GM12865 (cell line): ENCODE data around the gene UNKL.

Source experiments
- DNase-seq: peaks from one replicate; pipeline ENCODE4 v3.0.0; 2010; ENCODE audit warnings: low read depth
- H3K4me3 ChIP-seq: 2 replicates; pipeline ENCODE4 v1.5.1; 2011; ENCODE audit warnings: mild to moderate bottlenecking, low read depth, low read length, control low read depth
- CTCF ChIP-seq: IDR thresholded peaks from 2 replicates; pipeline ENCODE4 v1.5.1; 2011; ENCODE audit warnings: low read length, control low read depth, low read depth, inconsistent platforms; ENCODE audit not compliant: insufficient read depth; ENCODE audit errors: missing control alignments

The UNKL gene

DNA sequence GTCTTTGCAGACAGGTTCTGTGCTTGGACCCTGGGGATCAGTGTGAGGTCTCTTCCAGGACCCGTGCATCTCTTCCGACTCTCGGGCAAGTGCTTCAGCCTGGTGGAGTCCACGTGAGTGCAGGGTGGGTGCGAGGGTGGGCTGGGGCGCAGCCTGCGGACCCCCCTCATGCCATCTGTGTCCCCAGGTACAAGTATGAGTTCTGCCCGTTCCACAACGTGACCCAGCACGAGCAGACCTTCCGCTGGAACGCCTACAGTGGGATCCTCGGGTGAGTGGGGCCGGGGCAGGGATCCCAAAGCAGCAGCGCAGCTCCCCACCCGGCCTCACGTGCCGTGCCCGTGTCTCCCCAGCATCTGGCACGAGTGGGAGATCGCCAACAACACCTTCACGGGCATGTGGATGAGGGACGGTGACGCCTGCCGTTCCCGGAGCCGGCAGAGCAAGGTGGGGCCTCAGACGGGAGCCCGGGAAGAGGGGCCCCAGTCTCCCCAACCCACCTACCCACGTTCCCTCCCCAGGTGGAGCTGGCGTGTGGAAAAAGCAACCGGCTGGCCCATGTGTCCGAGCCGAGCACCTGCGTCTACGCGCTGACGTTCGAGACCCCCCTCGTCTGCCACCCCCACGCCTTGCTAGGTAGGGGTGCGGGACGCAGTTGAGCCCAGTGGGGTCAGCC lies 52.7 kb downstream of the UNKL start:
- DNase-seq = no peak
- no peak overlapping the region for H3K4me3 ChIP-seq
- TF ChIP-seq CTCF = no peak

DNA sequence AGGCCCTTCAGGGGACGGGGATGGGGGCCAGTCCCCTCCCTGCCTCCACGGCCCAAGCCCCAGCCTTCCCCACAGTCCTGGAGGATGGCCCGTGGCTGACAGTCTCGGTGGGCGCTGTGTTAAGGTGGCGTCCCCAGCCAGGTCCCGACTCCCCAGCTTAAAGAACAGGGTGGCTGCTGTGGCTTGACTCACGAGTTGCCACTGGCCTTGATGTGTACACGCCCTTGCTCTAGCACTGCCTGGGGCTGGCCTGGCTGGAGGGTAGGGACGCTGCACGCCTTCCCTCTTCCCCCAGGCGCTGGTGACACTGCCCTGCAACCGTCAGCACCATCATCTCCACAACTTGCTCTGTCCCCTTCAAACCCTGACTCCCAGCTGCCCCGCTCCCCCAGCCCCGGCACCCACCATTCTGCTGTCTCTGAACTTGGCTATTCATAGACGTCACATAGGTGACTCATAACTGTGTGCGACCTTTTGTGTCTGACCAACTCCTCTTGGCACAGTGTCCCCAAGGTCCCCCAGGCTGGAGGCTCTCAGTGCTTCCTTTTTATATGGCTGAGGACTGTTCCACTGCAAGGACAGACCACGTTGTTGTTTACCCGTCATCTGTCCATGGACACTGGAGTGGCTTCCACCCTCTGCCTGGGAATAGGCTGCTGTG lies 56.5 kb downstream of the UNKL start:
- TF ChIP-seq CTCF = no peak
- no peak overlapping the region for H3K4me3 ChIP-seq
- no peak for DNase-seq

DNA sequence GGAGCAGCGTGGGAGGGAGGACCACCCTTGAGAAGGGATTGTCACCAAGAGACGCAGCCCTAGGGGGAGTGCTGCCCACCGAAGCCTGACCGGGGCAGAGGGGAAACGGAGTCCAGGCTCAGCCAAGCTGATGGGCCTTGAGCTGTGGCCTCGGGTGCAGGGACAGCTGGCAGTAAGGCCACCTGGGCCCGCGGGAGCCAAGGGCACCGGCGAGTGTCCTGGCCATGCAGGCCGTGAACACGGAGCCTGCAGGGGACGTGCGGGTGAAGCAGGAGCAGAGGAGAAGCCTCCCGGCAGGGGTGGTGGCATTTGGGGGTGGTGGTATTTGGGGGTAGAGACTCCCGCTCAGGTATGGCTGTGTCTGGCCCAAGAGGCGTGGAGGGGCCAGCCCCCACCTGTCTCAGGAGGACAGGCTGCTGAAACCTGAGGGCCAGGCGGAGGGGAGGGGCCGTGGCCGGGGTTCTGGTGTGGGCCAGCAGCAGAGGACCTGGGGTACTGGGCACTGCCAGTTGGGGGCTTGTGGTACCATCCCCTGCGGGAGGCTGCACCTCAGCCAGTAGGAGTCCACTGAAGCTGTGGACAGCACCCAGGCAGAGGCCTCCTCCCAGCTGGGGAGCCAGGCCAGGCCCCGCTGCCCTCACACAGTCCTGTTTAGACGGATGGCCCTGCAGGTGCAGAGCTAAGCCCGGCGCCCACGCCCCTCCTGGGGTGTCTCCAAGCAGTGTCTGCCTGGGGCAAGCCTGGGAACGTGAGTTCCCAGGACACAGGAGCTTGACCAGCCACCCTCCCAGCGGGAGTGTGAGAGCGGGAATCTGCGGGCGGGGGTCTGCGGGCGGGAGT lies 58.2 kb downstream of the UNKL start:
- no peak overlapping the region for H3K4me3 ChIP-seq
- no peak for DNase-seq
- no peak for TF ChIP-seq CTCF

GRCh38 chr16:1355591-1355990 lies 58.9 kb downstream of the UNKL start:
- no peak for DNase-seq
- no peak for TF ChIP-seq CTCF

GRCh38 chr16:1354815-1355540 lies 59.5 kb downstream of the UNKL start:
- no peak for TF ChIP-seq CTCF
- no peak overlapping the region for H3K4me3 ChIP-seq
- DNase-seq = no peak

More at GRCh38 chr16:1355591-1355990, 58.9 kb downstream of the UNKL start:
- H3K4me3 ChIP-seq = no peak overlapping the region

GRCh38 chr16:1351582-1352362 lies 62.7 kb downstream of the UNKL start, which contains the start of the genes GNPTG and TSR3:
TSS of gene GNPTG (plus strand) at chr16:1351931. CDS start at chr16:1351966, 35 bp downstream.
TSS of gene TSR3 (minus strand) at chr16:1351878. CDS start at chr16:1351804, 74 bp downstream.
- peak; percentile 98 for DNase-seq
- peak within 1 kb of the TSS; percentile 87 for H3K4me3 ChIP-seq
- TF ChIP-seq CTCF = no peak
